Measurements from ENCODE around the gene MAPKAPK3.

MAPKAPK3 gene

DNA sequence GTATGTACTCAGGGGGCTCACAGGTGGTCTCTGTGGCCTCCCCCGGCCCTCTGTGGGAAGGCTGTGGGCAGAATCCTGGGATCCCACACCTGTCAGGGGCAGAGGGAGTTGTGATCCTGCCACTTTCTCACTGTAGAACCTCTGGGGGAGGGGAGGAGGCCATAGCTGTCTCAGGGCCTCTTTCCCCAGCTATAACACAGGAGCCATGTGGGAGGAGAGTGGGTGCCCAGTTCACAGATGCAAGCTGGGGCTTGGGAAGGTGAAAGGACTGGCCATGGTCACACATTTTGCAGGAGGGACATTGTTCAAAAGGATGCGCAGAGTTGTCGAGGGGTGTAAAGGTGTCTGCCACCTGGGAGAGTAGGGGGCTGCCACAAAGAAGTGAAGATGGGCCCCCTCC is 11.7 kb downstream of the MAPKAPK3 start (continued):
- TF ChIP-seq RARB (CRISPR knock-in tag; IDR thresholded peaks at IDR 0.05) = no peak

DNA sequence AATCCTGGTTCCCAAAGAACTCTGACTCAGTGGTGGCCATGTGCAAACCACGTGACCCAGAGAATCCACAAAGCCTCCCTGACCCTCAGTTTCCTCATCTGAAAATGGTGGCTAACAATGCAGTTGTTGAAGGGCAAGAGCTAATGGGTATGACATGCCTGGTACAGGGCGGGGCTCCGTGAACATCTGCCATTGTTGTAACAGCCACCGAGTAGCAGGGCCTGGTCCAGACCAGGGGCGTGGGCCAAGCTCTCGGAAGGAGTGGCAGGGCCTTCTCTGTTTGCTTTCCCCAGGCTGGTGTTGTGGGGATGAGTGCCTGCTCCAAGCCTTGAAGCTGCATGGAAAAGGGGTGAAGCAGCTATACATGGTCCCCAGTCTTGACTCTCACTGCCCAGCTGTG is 13.4 kb downstream of the MAPKAPK3 start:
- TF ChIP-seq PATZ1 (CRISPR knock-in tag; IDR thresholded peaks at IDR 0.05; ENCODE audit: borderline replicate concordance) (no peak), ZNF70 (CRISPR knock-in tag; IDR thresholded peaks at IDR 0.05) (no peak), POU6F1 (CRISPR knock-in tag; IDR thresholded peaks at IDR 0.05; ENCODE audit: borderline replicate concordance, low read depth) (no peak), ZNF8 (CRISPR knock-in tag; IDR thresholded peaks at IDR 0.05) (no peak), CSDC2 (CRISPR knock-in tag; IDR thresholded peaks at IDR 0.05) (no peak), OSR1 (CRISPR knock-in tag; IDR thresholded peaks at IDR 0.05) (no peak), TOX (CRISPR knock-in tag; IDR thresholded peaks at IDR 0.05; ENCODE audit: borderline replicate concordance) (no peak), GLIS3 (CRISPR knock-in tag; IDR thresholded peaks at IDR 0.05) (no peak)
- no peak for ATAC-seq

GRCh38 chr3:50630877-50631276 is 13.9 kb downstream of the MAPKAPK3 start:
- TF ChIP-seq TOX (CRISPR knock-in tag; IDR thresholded peaks at IDR 0.05; ENCODE audit: borderline replicate concordance) (no peak), TCF4 (CRISPR knock-in tag; IDR thresholded peaks at IDR 0.05; ENCODE audit: borderline replicate concordance) (no peak), PPARA (CRISPR knock-in tag; IDR thresholded peaks at IDR 0.05; ENCODE audit: borderline replicate concordance) (no peak), ZFP30 (CRISPR knock-in tag; IDR thresholded peaks at IDR 0.05) (no peak), RARB (CRISPR knock-in tag; IDR thresholded peaks at IDR 0.05) (no peak), OSR1 (CRISPR knock-in tag; IDR thresholded peaks at IDR 0.05) (no peak), ESRRG (CRISPR knock-in tag; IDR thresholded peaks at IDR 0.05) (no peak), ARNTL (CRISPR knock-in tag; IDR thresholded peaks at IDR 0.05; ENCODE audit: borderline replicate concordance, low read depth) (no peak), GLIS3 (CRISPR knock-in tag; IDR thresholded peaks at IDR 0.05) (no peak), ZNF8 (CRISPR knock-in tag; IDR thresholded peaks at IDR 0.05) (no peak), ZNF70 (CRISPR knock-in tag; IDR thresholded peaks at IDR 0.05) (no peak), ZFP3 (CRISPR knock-in tag; IDR thresholded peaks at IDR 0.05) (no peak), PATZ1 (CRISPR knock-in tag; IDR thresholded peaks at IDR 0.05; ENCODE audit: borderline replicate concordance) (no peak)
- TF ChIP-seq, protein P1, sequence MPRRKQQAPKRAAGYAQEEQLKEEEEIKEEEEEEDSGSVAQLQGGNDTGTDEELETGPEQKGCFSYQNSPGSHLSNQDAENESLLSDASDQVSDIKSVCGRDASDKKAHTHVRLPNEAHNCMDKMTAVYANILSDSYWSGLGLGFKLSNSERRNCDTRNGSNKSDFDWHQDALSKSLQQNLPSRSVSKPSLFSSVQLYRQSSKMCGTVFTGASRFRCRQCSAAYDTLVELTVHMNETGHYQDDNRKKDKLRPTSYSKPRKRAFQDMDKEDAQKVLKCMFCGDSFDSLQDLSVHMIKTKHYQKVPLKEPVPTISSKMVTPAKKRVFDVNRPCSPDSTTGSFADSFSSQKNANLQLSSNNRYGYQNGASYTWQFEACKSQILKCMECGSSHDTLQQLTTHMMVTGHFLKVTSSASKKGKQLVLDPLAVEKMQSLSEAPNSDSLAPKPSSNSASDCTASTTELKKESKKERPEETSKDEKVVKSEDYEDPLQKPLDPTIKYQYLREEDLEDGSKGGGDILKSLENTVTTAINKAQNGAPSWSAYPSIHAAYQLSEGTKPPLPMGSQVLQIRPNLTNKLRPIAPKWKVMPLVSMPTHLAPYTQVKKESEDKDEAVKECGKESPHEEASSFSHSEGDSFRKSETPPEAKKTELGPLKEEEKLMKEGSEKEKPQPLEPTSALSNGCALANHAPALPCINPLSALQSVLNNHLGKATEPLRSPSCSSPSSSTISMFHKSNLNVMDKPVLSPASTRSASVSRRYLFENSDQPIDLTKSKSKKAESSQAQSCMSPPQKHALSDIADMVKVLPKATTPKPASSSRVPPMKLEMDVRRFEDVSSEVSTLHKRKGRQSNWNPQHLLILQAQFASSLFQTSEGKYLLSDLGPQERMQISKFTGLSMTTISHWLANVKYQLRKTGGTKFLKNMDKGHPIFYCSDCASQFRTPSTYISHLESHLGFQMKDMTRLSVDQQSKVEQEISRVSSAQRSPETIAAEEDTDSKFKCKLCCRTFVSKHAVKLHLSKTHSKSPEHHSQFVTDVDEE (CRISPR knock-in tag; IDR thresholded peaks at IDR 0.05) = no peak
- no peak; the same call in 2 of the 3 replicates for ATAC-seq

DNA sequence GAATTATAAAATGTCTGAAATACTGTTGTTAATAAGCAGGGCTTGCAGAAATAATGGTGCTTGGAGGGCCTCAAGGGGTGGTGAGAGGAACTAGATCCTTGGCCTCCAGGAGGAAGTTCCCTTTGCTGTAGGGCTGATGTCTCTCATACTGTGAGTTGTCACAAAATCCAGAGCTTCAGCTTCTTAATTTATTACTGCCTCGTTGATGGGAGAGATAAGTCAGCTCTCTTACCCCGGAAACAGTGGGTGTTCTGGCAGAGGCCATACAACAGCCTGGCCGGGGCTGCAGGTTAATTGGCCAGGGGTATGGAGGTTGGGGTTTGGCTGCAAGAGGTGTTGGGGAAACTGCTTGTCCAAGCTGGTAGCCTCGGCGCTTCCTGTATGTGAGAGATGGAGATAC is 15.5 kb downstream of the MAPKAPK3 start:
- TF ChIP-seq SNAI2 (CRISPR knock-in tag; IDR thresholded peaks at IDR 0.05) = 0 out of 2 replicates have a peak, but pooled peaks have one; percentile 48
- TF ChIP-seq, protein P1 (CRISPR knock-in tag; IDR thresholded peaks at IDR 0.05) = no peak
- TF ChIP-seq BACH2 (CRISPR knock-in tag; IDR thresholded peaks at IDR 0.05; ENCODE audit: borderline replicate concordance) = no peak
- peak; percentile 32; the same call in 1 of the 2 replicates for TF ChIP-seq TCF4 (CRISPR knock-in tag; IDR thresholded peaks at IDR 0.05; ENCODE audit: borderline replicate concordance)
- TF ChIP-seq ZNF70 (CRISPR knock-in tag; IDR thresholded peaks at IDR 0.05) = no peak
- no peak for TF ChIP-seq ESRRG (CRISPR knock-in tag; IDR thresholded peaks at IDR 0.05)
- TF ChIP-seq ZNF565 (CRISPR knock-in tag; conservative IDR thresholded peaks at IDR 0.05; ENCODE audit: low read depth) = no peak
- TF ChIP-seq POU6F1 (CRISPR knock-in tag; IDR thresholded peaks at IDR 0.05; ENCODE audit: borderline replicate concordance, low read depth) = no peak
- TF ChIP-seq ISL1 (CRISPR knock-in tag; IDR thresholded peaks at IDR 0.05) = no peak
- TF ChIP-seq GLIS3 (CRISPR knock-in tag; IDR thresholded peaks at IDR 0.05) = no peak
- no peak for TF ChIP-seq CREB5 (CRISPR knock-in tag; IDR thresholded peaks at IDR 0.05; ENCODE audit: low read depth)
- TF ChIP-seq ZC3H10 (CRISPR knock-in tag; IDR thresholded peaks at IDR 0.05) = no peak
- ATAC-seq = peak; percentile 8; the same call in 1 of the 3 replicates
